Fibroblast of lung (primary cell): ENCODE measurements around the gene FBXO34.

Experiments used
- EZH2 ChIP-seq: IDR thresholded peaks from 2 replicates; pipeline ENCODE4 v1.5.1; 2012; ENCODE audit warnings: low read length, control low read depth, mild to moderate bottlenecking; ENCODE audit errors: missing control alignments
- TF ChIP-seq, protein P1 (sequence below), 2 donors: IDR thresholded peaks in 1 of 2; conservative IDR thresholded peaks in 1 of 2; 1 replicate in 1 of 2; 2 replicates in 1 of 2; pipeline ENCODE4 v1.5.1; 2011 to 2012; ENCODE audit warnings: low read length in 2 of 2, control low read depth in 1 of 2, inconsistent platforms in 1 of 2, low read depth in 1 of 2, mild to moderate bottlenecking in 1 of 2

DNA sequence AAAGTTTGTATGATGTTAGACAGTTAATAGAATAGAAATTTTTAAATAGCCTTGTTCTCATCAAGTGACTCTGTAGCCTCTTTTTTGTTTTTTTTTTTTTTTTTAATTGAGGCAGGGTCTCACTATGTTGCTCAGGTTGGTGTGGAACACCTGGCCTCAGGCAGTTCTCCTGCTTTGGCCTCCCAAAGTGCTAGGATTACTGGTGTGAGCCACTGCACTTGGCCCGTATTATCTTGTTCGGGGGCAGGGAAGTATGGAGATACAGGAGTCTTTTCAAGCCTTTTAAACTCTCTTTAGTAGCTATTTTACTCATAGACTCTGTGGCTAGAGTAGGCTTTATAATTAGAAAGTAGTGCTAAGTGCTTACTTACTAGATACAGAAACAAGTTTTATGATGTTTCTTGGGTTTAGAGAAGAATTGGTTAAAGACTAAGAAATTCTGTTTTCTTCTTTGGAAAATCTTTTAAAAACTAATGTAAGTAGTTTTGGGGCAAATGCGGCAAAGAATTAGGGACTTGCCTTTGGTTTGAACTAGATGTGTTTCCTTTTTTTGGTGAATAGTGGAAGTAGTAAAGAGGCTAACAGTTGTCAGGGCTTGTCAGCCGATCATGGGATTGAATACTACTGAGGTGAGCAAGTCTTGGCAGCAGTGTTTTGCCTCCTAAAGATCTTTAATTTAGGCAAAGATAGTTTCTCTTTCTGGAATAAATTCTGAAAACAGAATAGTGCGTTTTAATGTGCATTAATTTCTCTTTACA is 31.3 kb downstream of the FBXO34 start:
- TF ChIP-seq, protein P1, sequence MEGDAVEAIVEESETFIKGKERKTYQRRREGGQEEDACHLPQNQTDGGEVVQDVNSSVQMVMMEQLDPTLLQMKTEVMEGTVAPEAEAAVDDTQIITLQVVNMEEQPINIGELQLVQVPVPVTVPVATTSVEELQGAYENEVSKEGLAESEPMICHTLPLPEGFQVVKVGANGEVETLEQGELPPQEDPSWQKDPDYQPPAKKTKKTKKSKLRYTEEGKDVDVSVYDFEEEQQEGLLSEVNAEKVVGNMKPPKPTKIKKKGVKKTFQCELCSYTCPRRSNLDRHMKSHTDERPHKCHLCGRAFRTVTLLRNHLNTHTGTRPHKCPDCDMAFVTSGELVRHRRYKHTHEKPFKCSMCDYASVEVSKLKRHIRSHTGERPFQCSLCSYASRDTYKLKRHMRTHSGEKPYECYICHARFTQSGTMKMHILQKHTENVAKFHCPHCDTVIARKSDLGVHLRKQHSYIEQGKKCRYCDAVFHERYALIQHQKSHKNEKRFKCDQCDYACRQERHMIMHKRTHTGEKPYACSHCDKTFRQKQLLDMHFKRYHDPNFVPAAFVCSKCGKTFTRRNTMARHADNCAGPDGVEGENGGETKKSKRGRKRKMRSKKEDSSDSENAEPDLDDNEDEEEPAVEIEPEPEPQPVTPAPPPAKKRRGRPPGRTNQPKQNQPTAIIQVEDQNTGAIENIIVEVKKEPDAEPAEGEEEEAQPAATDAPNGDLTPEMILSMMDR (conservative IDR thresholded peaks at IDR 0.05 in 1 of 2, IDR thresholded peaks at IDR 0.05 in 1 of 2; ENCODE audit: low read depth in 1 of 2, low read length in 2 of 2): no peak
- TF ChIP-seq EZH2: no peak
